GM23248 (cell line): Measurements from ENCODE around the gene GGT6. TPM values are rescaled to one million over a fixed set of nuclear protein-coding genes. Genes with fewer than 3 reads are reported as not detected.

Source experiments
- DNase-seq: peaks from one replicate; pipeline ENCODE4 v3.0.0-alpha.2; 2015
- H2AFZ ChIP-seq: fragments of 200-600 bp; sonication (generic); 2 replicates; pipeline ENCODE4 v1.6.1; 2016; ENCODE audit warnings: antibody characterized with exemption
- H3F3A ChIP-seq: fragments of 200-600 bp; sonication (generic); 2 replicates; pipeline ENCODE4 v1.6.1; 2016; ENCODE audit warnings: mild to moderate bottlenecking, antibody characterized with exemption, mixed run types; ENCODE audit not compliant: insufficient read depth
- H3K27ac ChIP-seq: fragments of 200-600 bp; sonication (generic); 2 replicates; pipeline ENCODE4 v1.5.1; 2016; ENCODE audit warnings: mild to moderate bottlenecking
- H3K27me3 ChIP-seq: fragments of 200-600 bp; sonication (generic); replicated peaks from 2 replicates; pipeline ENCODE4 v1.6.1; 2016; ENCODE audit warnings: mild to moderate bottlenecking; ENCODE audit not compliant: insufficient read depth
- H3K36me3 ChIP-seq: fragments of 200-600 bp; sonication (generic); 2 replicates; pipeline ENCODE4 v1.6.1; 2016; ENCODE audit warnings: low read depth, mild to moderate bottlenecking
- H3K4me1 ChIP-seq: fragments of 200-600 bp; sonication (generic); 2 replicates; pipeline ENCODE4 v1.6.1; 2016; ENCODE audit warnings: mild to moderate bottlenecking; ENCODE audit not compliant: insufficient read depth
- H3K4me2 ChIP-seq: fragments of 200-600 bp; sonication (generic); one replicate; pipeline ENCODE4 v1.6.1; 2016; ENCODE audit warnings: mild to moderate bottlenecking; ENCODE audit not compliant: unreplicated experiment
- H3K4me3 ChIP-seq: fragments of 200-600 bp; sonication (generic); 2 replicates; pipeline ENCODE4 v1.5.1; 2016; ENCODE audit warnings: mild to moderate bottlenecking
- H3K79me2 ChIP-seq: fragments of 200-600 bp; sonication (generic); 2 replicates; pipeline ENCODE4 v1.6.1; 2016; ENCODE audit warnings: mild to moderate bottlenecking; ENCODE audit not compliant: insufficient read depth
- H3K9ac ChIP-seq: fragments of 200-600 bp; sonication (generic); 2 replicates; pipeline ENCODE4 v1.6.1; 2016; ENCODE audit warnings: mild to moderate bottlenecking
- H3K9me2 ChIP-seq: fragments of 200-600 bp; sonication (generic); 2 replicates; pipeline ENCODE4 v1.6.1; 2016; ENCODE audit warnings: mixed run types, mild to moderate bottlenecking, moderate library complexity; ENCODE audit not compliant: insufficient read depth
- H3K9me3 ChIP-seq: fragments of 200-600 bp; sonication (generic); one replicate; pipeline ENCODE4 v1.6.1; 2017; ENCODE audit warnings: low read depth
- H4K20me1 ChIP-seq: fragments of 200-600 bp; sonication (generic); 2 replicates; pipeline ENCODE4 v1.6.0; 2016; ENCODE audit not compliant: insufficient read depth
- EZH2 ChIP-seq: fragments of 200-600 bp; sonication (generic); IDR thresholded peaks from 2 replicates; pipeline ENCODE4 v1.6.1; 2018; ENCODE audit warnings: antibody characterized with exemption, mild to moderate bottlenecking; ENCODE audit not compliant: insufficient read depth, poor library complexity, severe bottlenecking
- EZH2phosphoT487 ChIP-seq: fragments of 200-600 bp; sonication (generic); IDR thresholded peaks from 2 replicates; pipeline ENCODE4 v1.6.1; 2018; ENCODE audit warnings: antibody characterized with exemption, moderate library complexity, mild to moderate bottlenecking, low read depth; ENCODE audit not compliant: insufficient read depth
- WGBS, 2 experiments: methylation state at CpG; one replicate each; pipeline ENCODE4 v1.1.6; 2015 to 2017; ENCODE audit warnings: low lambda C conversion rate in 2 of 2, low coverage in 1 of 2; ENCODE audit errors: missing lambda C conversion rate in 2 of 2; 5-methylcytosine and 5-hydroxymethylcytosine counted together
- in situ Hi-C: fragments of 300-500 bp; cut with MboI; formaldehyde crosslinking; loops from 2 replicates; pipeline ENCODE4 v1.15.0; 2020
- polyA plus RNA-seq: library from polyadenylated mRNA; unstranded; fragments of >200 nt; fragmentation: Nextera tagmentation; extraction: Ambion mirVana; gene quantifications from 2 replicates; pipeline ENCODE4 v1.2.1, GENCODE V29; 2016
- total RNA-seq: library from RNA; depleted of rRNA; stranded (reverse); fragments of >200 nt; shearing (Covaris generic); gene quantifications from 2 replicates; pipeline ENCODE4 v1.2.3, GENCODE V29; 2014

The GGT6 gene
- total and polyA plus RNA-seq, 2 experiments from 2014 or later = not detected

DNA sequence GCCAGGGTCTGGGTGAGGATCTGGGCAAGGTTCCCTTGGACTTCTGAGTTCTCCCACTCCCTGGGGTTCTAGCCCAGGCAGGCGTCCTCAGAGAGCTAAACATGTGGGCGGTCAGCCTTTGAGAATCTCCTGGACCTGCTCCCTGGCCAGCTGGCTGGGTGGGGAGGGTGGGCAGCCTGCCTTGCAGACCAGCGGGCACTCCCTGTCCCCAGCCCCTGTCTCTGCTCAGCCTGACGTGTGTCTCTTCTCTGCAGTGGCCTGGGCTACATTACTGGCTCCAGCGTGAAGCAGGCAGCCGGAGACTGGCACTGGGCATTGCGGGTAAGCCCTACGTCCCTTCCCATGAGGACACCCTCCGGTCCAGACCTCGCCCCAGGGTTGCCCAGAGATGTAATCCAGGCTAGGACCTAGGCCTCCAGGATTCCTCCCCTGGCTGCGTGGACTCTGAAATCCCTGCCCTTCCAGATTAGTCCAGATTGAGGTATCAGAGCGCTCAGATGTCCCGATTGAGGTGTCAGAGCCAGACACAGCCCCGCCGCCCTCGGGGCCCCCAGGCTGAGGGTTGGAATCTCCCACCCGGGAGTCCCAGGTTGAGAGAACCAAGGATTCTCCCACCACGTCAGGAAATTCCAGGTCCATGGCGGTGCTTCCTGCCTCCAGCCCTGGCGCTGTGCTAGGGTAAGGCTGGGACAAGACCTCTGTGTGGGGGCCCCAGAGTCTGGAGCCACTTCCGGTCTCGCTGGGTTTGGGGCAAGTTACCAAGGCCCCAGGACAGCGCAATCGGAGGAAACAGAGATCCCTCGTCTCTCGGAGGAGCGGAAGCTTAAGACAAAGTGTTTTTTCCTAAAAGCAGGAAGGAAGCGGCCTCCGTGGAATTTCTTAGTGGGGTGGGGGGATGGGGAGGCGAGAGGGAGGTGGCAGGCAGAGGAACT is 29.3 kb downstream of the GGT6 start:
- H3K9ac ChIP-seq = no peak overlapping the region

DNA sequence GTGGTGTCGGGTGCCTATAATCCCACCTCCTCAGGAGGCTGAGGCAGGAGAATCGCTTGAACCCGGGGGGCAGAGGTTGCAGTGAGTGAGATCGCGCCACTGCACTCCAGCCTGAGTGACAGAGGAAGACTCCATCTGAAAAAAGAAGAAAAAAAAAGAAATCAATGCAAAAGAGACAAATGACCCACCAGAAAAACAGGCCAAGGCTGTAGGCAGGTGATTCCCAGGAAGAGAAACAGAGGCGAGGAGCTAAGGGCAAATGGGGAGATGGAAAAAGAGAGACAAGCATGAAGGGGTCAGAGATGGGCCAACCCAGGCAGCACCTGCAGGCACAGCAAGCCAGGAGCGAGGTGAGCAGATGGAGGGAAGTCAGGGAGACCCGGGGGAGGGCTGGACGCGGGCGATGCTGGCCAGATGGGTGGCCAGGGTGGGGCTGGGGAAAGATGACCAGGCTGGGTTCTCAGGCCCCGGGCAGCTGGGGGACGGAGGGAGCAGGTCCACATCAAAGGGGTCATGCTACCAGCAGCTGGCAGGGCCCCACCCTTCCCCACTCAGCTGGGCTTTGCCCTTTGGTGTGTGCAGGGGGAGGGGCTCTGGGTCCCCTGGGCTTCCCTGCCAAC is 30.7 kb downstream of the GGT6 start:
- in situ Hi-C loops = no loop called here
- no peak overlapping the region for H3K4me2 ChIP-seq
- H3F3A ChIP-seq = no peaks in the 10 kb centered on the region
- WGBS, 2 experiments = 67 to 68% methylated on average over 11 to 13 of the region's 13 CpGs
- no peak overlapping the region for H3K9ac ChIP-seq
- no peaks in the 10 kb centered on the region for H3K4me1 ChIP-seq
- no peak overlapping the region for H2AFZ ChIP-seq
- H3K9me2 ChIP-seq = no peaks in the 10 kb centered on the region
- TF ChIP-seq EZH2 (no peak), EZH2phosphoT487 (no peak)
- H3K27ac ChIP-seq = no peak overlapping the region
- H3K9me3 ChIP-seq = no peaks in the 10 kb centered on the region
- no peak overlapping the region for H3K4me3 ChIP-seq
- no peak for DNase-seq
- no peaks in the 10 kb centered on the region for H3K79me2 ChIP-seq
- H4K20me1 ChIP-seq = no peaks in the 10 kb centered on the region
- H3K27me3 ChIP-seq = peaks cover 21% of the 10 kb centered on the region
- no peaks in the 10 kb centered on the region for H3K36me3 ChIP-seq

More for the DNA sequence above, 29.3 kb downstream of the GGT6 start:
- peaks cover 16% of the 10 kb centered on the region for H3K27me3 ChIP-seq
- H3K79me2 ChIP-seq = no peaks in the 10 kb centered on the region
- no peaks in the 10 kb centered on the region for H3K9me2 ChIP-seq
- no peak for DNase-seq
- no peak overlapping the region for H3K4me3 ChIP-seq
- H3K27ac ChIP-seq = no peak overlapping the region
- H3F3A ChIP-seq = no peaks in the 10 kb centered on the region
- H4K20me1 ChIP-seq = no peaks in the 10 kb centered on the region
- no peaks in the 10 kb centered on the region for H3K4me1 ChIP-seq
- no peak overlapping the region for H3K4me2 ChIP-seq
- 54 to 64% methylated on average over 26 to 30 of the region's 30 CpGs for WGBS, 2 experiments
- in situ Hi-C loops = no loop called here
- no peak overlapping the region for H2AFZ ChIP-seq
- H3K36me3 ChIP-seq = no peaks in the 10 kb centered on the region
- H3K9me3 ChIP-seq = no peaks in the 10 kb centered on the region
- TF ChIP-seq EZH2 = no peak
- TF ChIP-seq EZH2phosphoT487 = no peak

GRCh38 chr17:4527566-4528125 is 32.7 kb downstream of the GGT6 start:
- WGBS, 2 experiments = 38 to 44% methylated on average over 12 of the region's 12 CpGs
- H3K9me2 ChIP-seq = no peaks in the 10 kb centered on the region
- in situ Hi-C loops = no loop called here

GRCh38 chr17:4527134-4527533 is 33.2 kb downstream of the GGT6 start:
- no peaks in the 10 kb centered on the region for H3K9me3 ChIP-seq
- no peak overlapping the region for H3K27ac ChIP-seq
- peaks cover 25% of the 10 kb centered on the region for H3K27me3 ChIP-seq
- H4K20me1 ChIP-seq = no peaks in the 10 kb centered on the region
- H3K9ac ChIP-seq = no peak overlapping the region
- H3K9me2 ChIP-seq = no peaks in the 10 kb centered on the region
- in situ Hi-C loops = no loop called here
- WGBS, 2 experiments = 0 to 3% methylated on average over 1 of the region's 1 CpG
- H3K4me2 ChIP-seq = no peak overlapping the region
- H3K4me1 ChIP-seq = no peaks in the 10 kb centered on the region
- no peak overlapping the region for H2AFZ ChIP-seq
- DNase-seq = no peak
- no peaks in the 10 kb centered on the region for H3K36me3 ChIP-seq
- H3F3A ChIP-seq = no peaks in the 10 kb centered on the region
- TF ChIP-seq EZH2phosphoT487 (no peak), EZH2 (no peak)
- H3K79me2 ChIP-seq = no peaks in the 10 kb centered on the region
- no peak overlapping the region for H3K4me3 ChIP-seq

More at GRCh38 chr17:4527566-4528125, 32.7 kb downstream of the GGT6 start:
- TF ChIP-seq EZH2 (no peak), EZH2phosphoT487 (no peak)
- no peak for DNase-seq
- no peak overlapping the region for H3K4me2 ChIP-seq
- H2AFZ ChIP-seq = no peak overlapping the region
- H3K27ac ChIP-seq = no peak overlapping the region
- H3K27me3 ChIP-seq = peaks cover 25% of the 10 kb centered on the region
- H3F3A ChIP-seq = no peaks in the 10 kb centered on the region
- H3K4me1 ChIP-seq = no peaks in the 10 kb centered on the region
- no peaks in the 10 kb centered on the region for H3K79me2 ChIP-seq
- H3K4me3 ChIP-seq = no peak overlapping the region
- no peaks in the 10 kb centered on the region for H4K20me1 ChIP-seq
- no peak overlapping the region for H3K9ac ChIP-seq
- H3K36me3 ChIP-seq = no peaks in the 10 kb centered on the region
- H3K9me3 ChIP-seq = no peaks in the 10 kb centered on the region
